ENCODE data around the gene RGS1.
A peak's percentile ranks its signal among the peaks of the same experiment; 100 is the strongest.

The RGS1 gene

GRCh38 chr1:192581131-192581927 lies 5.8 kb downstream of the RGS1 start:
- DNase-seq (ENCODE audit: low read depth): no peak

DNA sequence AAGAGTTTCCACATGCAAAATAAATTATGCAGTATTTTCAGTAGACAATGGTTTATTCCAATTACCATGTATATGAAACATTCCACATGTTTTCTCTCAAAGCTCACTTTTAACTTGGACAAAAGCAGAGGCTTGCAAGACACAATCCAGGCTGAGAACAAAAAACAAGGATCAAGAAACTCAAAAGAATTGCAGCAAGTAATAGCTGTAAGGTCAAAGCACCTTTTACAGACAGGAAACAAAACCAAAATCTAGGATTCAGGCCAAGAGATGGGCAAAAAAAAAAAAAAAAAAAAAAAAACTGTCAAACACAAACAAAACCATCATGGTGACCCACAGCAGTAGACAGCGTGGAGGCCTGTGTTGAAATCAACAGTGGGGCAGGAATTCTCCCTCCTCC lies 9.3 kb downstream of the RGS1 start:
- no peak for DNase-seq (ENCODE audit: low read depth)

- DNase-seq (ENCODE audit: low read depth): no peak
These were observed 12.1 kb downstream of the RGS1 start for GRCh38 chr1:192587386-192588266.

GRCh38 chr1:192588546-192588945 lies 13.0 kb downstream of the RGS1 start:
- DNase-seq (ENCODE audit: low read depth): no peak

DNA sequence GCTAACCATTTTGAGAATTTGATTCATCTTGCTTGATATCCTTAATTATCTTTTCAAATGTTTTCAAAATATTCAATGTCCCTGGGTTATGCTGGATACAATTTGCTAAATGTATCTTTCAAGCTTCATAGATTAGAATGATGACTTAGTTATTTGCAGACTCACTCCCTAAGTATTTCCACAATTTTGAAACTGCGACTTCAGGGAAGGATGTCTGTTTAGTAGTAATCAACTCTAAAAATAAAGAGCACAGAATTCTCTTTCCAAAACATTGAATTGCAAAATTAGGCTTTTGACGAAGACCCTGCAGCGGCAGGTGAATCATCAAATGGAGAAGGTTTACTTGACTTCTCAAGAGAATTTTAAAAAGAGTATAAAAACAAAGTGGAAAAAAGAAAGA lies 14.2 kb downstream of the RGS1 start:
- no peak for DNase-seq (ENCODE audit: low read depth)

DNA sequence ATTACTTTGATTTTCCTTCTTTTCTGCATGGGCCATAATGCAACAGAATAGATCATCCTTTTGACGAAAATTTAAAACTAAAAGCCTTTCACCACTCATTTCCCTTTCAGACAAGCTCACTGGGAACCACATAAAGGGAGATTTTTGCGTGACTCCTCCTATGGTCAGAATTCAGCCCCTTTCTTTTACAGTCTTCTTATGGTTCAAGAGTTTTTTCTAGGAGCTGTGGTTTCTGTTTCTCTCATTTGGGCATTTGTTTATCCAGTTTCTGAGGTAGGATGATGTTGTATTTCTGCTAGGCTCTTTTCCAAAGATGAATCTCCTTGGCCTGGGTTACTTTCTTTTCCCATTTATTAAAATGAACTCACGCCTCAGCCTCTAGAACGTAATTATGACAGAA lies 16.9 kb downstream of the RGS1 start:
- DNase-seq (ENCODE audit: low read depth): no peak

GRCh38 chr1:192592981-192593708 lies 17.6 kb downstream of the RGS1 start:
- no peak for DNase-seq (ENCODE audit: low read depth)

- DNase-seq (ENCODE audit: low read depth): no peak
These were observed 19.7 kb downstream of the RGS1 start for GRCh38 chr1:192595299-192595698.

DNA sequence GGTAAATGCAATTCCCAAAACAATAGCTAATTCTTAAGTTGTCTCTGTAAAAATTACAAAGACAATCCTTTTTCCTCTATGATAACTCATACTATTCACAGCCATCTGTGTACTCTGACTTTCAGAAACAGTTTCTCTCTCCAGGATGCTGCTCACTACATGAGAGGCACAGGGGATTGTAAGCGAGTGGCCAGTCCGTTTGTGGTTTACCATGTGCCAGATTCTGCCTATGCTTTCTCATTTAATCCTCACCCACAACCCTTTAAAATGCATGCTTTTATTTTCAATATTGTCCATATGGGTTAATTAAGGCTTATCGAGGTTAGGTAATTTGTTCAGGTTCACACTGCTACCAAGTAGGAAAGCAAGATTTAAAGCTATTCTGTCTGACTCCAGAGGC lies 23.0 kb downstream of the RGS1 start:
- DNase-seq (ENCODE audit: low read depth): no peak

DNA sequence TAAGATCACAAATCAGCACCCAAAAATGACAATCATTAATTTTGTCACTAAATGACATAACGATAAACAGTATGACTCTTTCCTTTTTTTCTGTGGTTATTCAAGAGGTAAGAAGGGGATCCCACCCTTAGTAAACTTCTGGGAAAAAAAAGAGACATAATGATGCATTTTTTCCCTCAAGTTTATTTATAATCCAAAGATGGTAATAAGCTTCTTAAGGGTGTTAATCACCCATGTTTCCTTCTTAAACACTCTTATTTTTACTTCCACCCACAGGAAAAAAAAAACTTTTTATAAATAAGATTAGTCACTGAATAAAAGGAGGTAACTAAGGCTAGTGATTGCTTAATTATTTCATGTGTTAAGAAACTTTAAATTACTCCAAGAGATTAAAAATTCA lies 24.7 kb downstream of the RGS1 start:
- DNase-seq (ENCODE audit: low read depth): no peak

DNA sequence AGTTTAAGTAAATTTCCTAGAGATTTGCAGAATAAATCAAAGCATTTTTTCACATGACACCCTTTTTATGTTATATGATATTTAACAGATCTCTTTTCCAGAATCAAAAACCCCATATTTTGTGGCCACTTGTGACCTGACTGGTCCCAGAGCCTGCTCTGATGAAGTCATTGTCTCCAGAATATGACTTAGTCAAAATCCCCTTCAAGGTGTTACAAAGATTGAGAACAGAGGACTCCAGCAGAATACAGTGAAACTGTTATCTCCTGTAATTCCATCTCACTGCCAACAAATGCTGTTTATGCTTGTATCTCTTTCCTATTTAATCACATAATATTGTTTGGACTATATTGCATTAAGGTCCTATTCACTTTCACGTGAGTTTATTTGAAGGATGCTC lies 25.6 kb downstream of the RGS1 start:
- no peak for DNase-seq (ENCODE audit: low read depth)

DNA sequence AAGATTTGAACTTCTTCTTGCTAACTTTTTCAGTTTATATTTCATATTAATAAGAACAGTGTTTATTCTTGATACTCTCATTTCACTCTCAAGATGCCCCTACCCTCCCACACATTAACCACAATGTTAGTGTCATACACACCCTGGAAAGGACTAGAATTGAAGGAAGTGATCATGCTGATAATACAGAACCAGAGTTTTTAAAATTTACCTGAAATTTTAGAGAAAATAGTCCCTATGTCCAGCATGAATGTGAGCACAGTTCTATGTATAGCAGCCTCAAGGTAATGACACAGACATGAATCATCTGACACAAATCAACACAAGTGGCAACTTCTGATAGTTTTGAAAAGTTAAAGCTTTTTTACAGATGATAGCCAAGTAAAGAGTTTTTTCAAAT lies 26.0 kb downstream of the RGS1 start:
- DNase-seq (ENCODE audit: low read depth): no peak

DNA sequence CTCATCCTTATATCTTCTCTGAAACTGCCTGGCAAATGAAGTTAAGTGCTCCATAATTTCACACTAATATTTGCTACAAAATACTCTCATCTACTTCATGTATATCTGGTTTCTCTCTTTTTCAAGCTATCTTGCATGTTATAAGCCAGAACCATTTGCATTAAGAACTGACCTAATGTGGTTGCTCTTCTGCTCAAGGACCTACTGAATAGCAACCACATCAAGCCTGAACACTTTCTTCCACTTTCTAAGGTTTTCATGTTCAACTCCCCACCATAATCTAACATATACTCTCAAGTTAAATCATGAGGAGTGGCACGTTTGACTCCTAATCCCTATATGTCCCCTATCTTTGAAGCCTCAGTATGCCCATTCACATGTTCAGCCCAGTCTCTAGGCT lies 27.2 kb downstream of the RGS1 start:
- no peak for DNase-seq (ENCODE audit: low read depth)

DNA sequence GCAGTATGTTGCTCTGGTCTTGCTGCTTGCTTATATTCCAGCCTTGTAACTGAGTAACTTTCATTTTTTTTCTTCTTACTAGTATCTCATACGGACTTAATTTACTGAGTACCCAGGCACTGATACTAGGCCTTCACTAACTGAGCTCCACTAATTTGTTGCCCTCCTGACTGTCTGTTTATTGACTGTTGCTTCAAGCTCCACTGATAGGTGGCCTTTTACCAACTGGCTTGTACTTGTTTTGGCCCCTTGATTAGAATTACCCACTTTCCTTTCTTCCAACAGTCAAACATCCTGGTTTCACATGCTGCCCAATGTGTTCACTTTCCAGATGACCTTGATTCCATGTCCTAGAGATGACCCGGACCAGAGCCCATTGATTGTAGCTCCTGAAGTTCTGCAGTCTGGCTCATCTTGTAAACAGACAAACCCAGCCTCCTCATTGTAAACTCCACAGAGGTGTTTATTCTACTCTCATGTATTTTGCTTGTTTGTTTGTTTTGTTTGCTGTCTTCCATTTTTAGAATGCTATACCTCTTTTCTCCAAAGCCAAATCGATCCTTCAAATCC lies 27.7 kb downstream of the RGS1 start:
- DNase-seq (ENCODE audit: low read depth): no peak

- no peak for DNase-seq (ENCODE audit: low read depth)
These were observed 29.5 kb downstream of the RGS1 start for GRCh38 chr1:192604979-192605620.

GRCh38 chr1:192608671-192609070 lies 33.1 kb downstream of the RGS1 start:
- DNase-seq (ENCODE audit: low read depth): no peak

- DNase-seq (ENCODE audit: low read depth): peak; percentile 25
These were observed 33.8 kb downstream of the RGS1 start for GRCh38 chr1:192609110-192610079.

- DNase-seq (ENCODE audit: low read depth): no peak
These were observed 34.7 kb downstream of the RGS1 start for GRCh38 chr1:192610112-192610889.

DNA sequence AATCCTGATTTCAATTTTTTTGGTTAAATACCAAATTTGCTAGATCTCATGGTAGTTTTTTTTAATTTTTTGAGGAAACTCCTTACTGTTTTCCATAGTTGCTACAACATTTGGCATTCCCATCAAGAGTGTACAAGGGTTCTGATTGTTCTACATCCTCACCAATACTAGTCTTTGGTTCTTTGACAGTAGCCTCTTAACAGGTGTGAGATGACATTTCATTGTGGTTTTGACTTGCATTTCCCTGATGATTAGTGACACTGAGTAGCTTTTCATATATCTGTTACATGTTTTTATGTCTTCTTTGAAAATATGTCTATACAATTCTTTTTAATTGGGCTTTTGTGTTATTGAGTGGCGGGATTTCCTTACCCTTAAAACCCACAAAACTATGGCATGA lies 39.5 kb downstream of the RGS1 start:
- no peak for DNase-seq (ENCODE audit: low read depth)

Measured in stimulated activated CD4-positive, alpha-beta T cell treated with anti-CD3 and anti-CD28 coated beads, Interleukin-2, amount 100 ng/mL, for 4 hours (primary cell).